Right atrium auricular region (tissue), 2 donors: ENCODE data around the gene CLK3. TPM values are rescaled to one million over a fixed set of nuclear protein-coding genes. Genes with fewer than 3 reads are reported as not detected.
"Not testable (repeated sequence)": the region's sequence is repeated elsewhere in the genome, so short reads cannot be mapped to it uniquely, and the experiment has no call there.

ENCODE experiments used
- DNase-seq: peaks from one replicate; pipeline ENCODE4 v3.0.0-alpha.2; 2019; ENCODE audit warnings: low spot score
- H3K27ac ChIP-seq, 2 donors: fragments of 200-600 bp; sonication (generic); 1 replicate in 1 of 2; 2 replicates in 1 of 2; pipeline ENCODE4 v1.5.1; 2016 to 2019
- H3K27me3 ChIP-seq, 2 donors: fragments of 200-600 bp; sonication (generic); one replicate each; pipeline versions ENCODE4 v1.5.1 to v1.6.0; 2017 to 2019
- H3K36me3 ChIP-seq: fragments of 200-600 bp; sonication (generic); one replicate; pipeline ENCODE4 v1.5.1; 2016
- H3K4me1 ChIP-seq, 2 donors: fragments of 200-600 bp; sonication (generic); one replicate each; pipeline versions ENCODE4 v1.5.1 to v1.6.0; 2017 to 2019
- H3K4me3 ChIP-seq, 2 donors: fragments of 200-600 bp; sonication (generic); 1 replicate in 1 of 2; 2 replicates in 1 of 2; pipeline ENCODE4 v1.5.1; 2017 to 2019; ENCODE audit warnings: mild to moderate bottlenecking in 1 of 2, moderate library complexity in 1 of 2
- H3K9me3 ChIP-seq, 2 donors: fragments of 200-600 bp; sonication (generic); one replicate each; pipeline ENCODE4 v1.5.1; 2019
- CTCF ChIP-seq, 2 donors: fragments of 200-600 bp; sonication (generic); IDR thresholded peaks; one replicate each; pipeline ENCODE4 v1.5.1; 2019; ENCODE audit warnings: antibody characterized with exemption in 2 of 2
- total RNA-seq, 2 donors: library from RNA; depleted of rRNA; stranded (reverse); fragments of >200 nt; gene quantifications; one replicate each; pipeline ENCODE4 v1.1.0, GENCODE V29; 2016

The CLK3 gene
- total RNA-seq, 2 donors from 2014 or later, result 52.8 to 59.2 TPM

GRCh38 chr15:74651242-74651741, 35.7 kb downstream of the CLK3 start:
- no peaks in the 10 kb centered on the region for H3K27me3 ChIP-seq
- no peaks in the 10 kb centered on the region for H3K9me3 ChIP-seq
- H3K27ac ChIP-seq, result no peak overlapping the region
- H3K4me3 ChIP-seq, result no peak overlapping the region
- no peak for TF ChIP-seq CTCF (IDR thresholded peaks at IDR 0.05)
- DNase-seq, result peak; percentile 47
- H3K36me3 ChIP-seq, result peaks cover 5% of the 10 kb centered on the region
- H3K4me1 ChIP-seq, result peaks cover 0 to 37% of the 10 kb centered on the region in 2 donors

GRCh38 chr15:74653426-74654102, 37.9 kb downstream of the CLK3 start:
- peak overlapping the region in 1 of 2 donors; percentile 22 for H3K27ac ChIP-seq
- H3K27me3 ChIP-seq, result no peaks in the 10 kb centered on the region
- no peak for TF ChIP-seq CTCF (IDR thresholded peaks at IDR 0.05)
- peaks cover 5% of the 10 kb centered on the region for H3K36me3 ChIP-seq
- no peaks in the 10 kb centered on the region for H3K9me3 ChIP-seq
- H3K4me3 ChIP-seq, result no peak overlapping the region
- peaks cover 0 to 37% of the 10 kb centered on the region in 2 donors for H3K4me1 ChIP-seq
- DNase-seq, result no peak

- Histone ChIP-seq H3K36me3 (peaks cover 5% of the 10 kb centered on the region), H3K27me3 (no peaks in the 10 kb centered on the region), H3K4me1 (peaks cover 0 to 37% of the 10 kb centered on the region in 2 donors), H3K4me3 (no peak overlapping the region), H3K9me3 (no peaks in the 10 kb centered on the region), H3K27ac (no peak overlapping the region)
- TF ChIP-seq CTCF (IDR thresholded peaks at IDR 0.05), result no peak
- no peak for DNase-seq
These were observed 39.8 kb downstream of the CLK3 start for GRCh38 chr15:74655424-74655823.

- H3K4me1 ChIP-seq, result peaks cover 0 to 28% of the 10 kb centered on the region in 2 donors
- H3K4me3 ChIP-seq, result no peak overlapping the region
- no peak overlapping the region for H3K27ac ChIP-seq
- H3K27me3 ChIP-seq, result no peaks in the 10 kb centered on the region
- no peaks in the 10 kb centered on the region for H3K9me3 ChIP-seq
- TF ChIP-seq CTCF (IDR thresholded peaks at IDR 0.05), result no peak
- DNase-seq, result no peak
- H3K36me3 ChIP-seq, result peaks cover 5% of the 10 kb centered on the region
These were observed 41.4 kb downstream of the CLK3 start for GRCh38 chr15:74656935-74657535.

- peaks cover 0 to 25% of the 10 kb centered on the region in 2 donors for H3K4me1 ChIP-seq
- peaks cover 5% of the 10 kb centered on the region for H3K36me3 ChIP-seq
- H3K4me3 ChIP-seq, result no peak overlapping the region
- H3K9me3 ChIP-seq, result no peaks in the 10 kb centered on the region
- DNase-seq, result no peak
- H3K27me3 ChIP-seq, result no peaks in the 10 kb centered on the region
- no peak overlapping the region for H3K27ac ChIP-seq
- TF ChIP-seq CTCF (IDR thresholded peaks at IDR 0.05), result no peak
These were observed 42.2 kb downstream of the CLK3 start for GRCh38 chr15:74657846-74658245.

- DNase-seq, H3K36me3 ChIP-seq, H3K9me3 ChIP-seq, H3K27me3 ChIP-seq, H3K4me3 ChIP-seq, H3K27ac ChIP-seq: not testable (repeated sequence)
- H3K4me1 ChIP-seq, result peaks cover 0 to 17% of the 10 kb centered on the region in 2 donors
These were observed 45.6 kb downstream of the CLK3 start for GRCh38 chr15:74661280-74661679.
